AG04450 (cell line): ENCODE data around the gene CMSS1. TPM values are rescaled to one million over a fixed set of nuclear protein-coding genes. Genes with fewer than 3 reads are reported as not detected.

Experiments used
- CTCF ChIA-PET: fragments of 300-600, 350-600 bp; formaldehyde crosslinking; extraction: SDS; loops from one replicate; lab custom pipeline; 2022; ENCODE audit warnings: antibody characterized with exemption, inconsistent platforms; lab: Charles Lee
- POLR2A ChIA-PET: fragments of 350-600 bp; formaldehyde crosslinking; extraction: SDS; loops from one replicate; lab custom pipeline; 2021; ENCODE audit warnings: antibody characterized with exemption, inconsistent platforms; lab: Yijun Ruan, JAX
- DNase-seq: peaks from one replicate; pipeline ENCODE4 v3.0.0-alpha.2; 2011; ENCODE audit warnings: low read depth, low spot score
- H3K27ac ChIP-seq: one replicate; pipeline ENCODE4 v1.5.1; 2012; ENCODE audit warnings: low read depth, low read length, control low read depth
- H3K27me3 ChIP-seq: one replicate; pipeline ENCODE4 v1.6.0; 2012; ENCODE audit warnings: low read length; ENCODE audit not compliant: control insufficient read depth, insufficient read depth
- H3K4me3 ChIP-seq: 2 replicates; pipeline ENCODE4 v1.5.1; 2011; ENCODE audit warnings: mild to moderate bottlenecking, low read depth, low read length, control low read depth
- H3K9me3 ChIP-seq: 2 replicates; pipeline ENCODE4 v1.5.1; 2012; ENCODE audit warnings: low read length; ENCODE audit not compliant: control insufficient read depth, insufficient read depth
- polyA plus RNA-seq: library from polyadenylated mRNA; depleted of rRNA; stranded (reverse); fragments of >200 nt; gene quantifications from 2 replicates; pipeline ENCODE4 v1.2.3, GENCODE V29; 2011
- TF ChIP-seq, protein P1 (sequence below): IDR thresholded peaks from 2 replicates; pipeline ENCODE4 v1.5.1; 2011; ENCODE audit warnings: low read depth, low read length, control low read depth, inconsistent platforms

CMSS1 gene
- polyA plus RNA-seq, 1 experiment, result 15.7 TPM

DNA sequence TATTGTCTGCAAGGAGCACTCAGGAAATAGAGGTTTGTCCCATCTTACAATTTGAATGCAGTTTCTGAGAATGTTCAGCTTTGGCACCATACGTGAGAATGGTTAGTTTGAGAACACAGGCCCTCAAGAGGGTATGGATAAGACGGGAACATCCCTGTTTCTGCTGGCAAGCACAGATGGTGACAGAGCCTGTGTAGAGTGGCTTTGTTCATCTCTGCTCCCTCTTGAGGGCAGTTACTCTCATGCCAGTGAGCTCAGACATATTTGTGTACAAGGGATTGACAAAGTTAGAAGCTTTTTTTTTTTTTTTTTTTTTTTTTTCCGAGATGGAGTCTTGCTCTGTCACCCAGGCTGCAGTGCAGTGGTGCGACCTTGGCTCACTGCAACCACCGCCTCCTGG lies 368.2 kb downstream of the CMSS1 start:
- TF ChIP-seq, protein P1, sequence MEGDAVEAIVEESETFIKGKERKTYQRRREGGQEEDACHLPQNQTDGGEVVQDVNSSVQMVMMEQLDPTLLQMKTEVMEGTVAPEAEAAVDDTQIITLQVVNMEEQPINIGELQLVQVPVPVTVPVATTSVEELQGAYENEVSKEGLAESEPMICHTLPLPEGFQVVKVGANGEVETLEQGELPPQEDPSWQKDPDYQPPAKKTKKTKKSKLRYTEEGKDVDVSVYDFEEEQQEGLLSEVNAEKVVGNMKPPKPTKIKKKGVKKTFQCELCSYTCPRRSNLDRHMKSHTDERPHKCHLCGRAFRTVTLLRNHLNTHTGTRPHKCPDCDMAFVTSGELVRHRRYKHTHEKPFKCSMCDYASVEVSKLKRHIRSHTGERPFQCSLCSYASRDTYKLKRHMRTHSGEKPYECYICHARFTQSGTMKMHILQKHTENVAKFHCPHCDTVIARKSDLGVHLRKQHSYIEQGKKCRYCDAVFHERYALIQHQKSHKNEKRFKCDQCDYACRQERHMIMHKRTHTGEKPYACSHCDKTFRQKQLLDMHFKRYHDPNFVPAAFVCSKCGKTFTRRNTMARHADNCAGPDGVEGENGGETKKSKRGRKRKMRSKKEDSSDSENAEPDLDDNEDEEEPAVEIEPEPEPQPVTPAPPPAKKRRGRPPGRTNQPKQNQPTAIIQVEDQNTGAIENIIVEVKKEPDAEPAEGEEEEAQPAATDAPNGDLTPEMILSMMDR, result no peak
- ChIA-PET POLR2A (no interaction called here), CTCF (interaction anchor here (0.6 to 2.0 kb wide), 5 partner anchors 9 to 342 kb away, joined by 3 to 5 read pairs (median 4); no protein-coding TSS in a partner anchor)
- no peaks in the 10 kb centered on the region for H3K27me3 ChIP-seq
- no peaks in the 10 kb centered on the region for H3K9me3 ChIP-seq
- no peak overlapping the region for H3K4me3 ChIP-seq
- DNase-seq, result no peak
- H3K27ac ChIP-seq, result no peak overlapping the region

DNA sequence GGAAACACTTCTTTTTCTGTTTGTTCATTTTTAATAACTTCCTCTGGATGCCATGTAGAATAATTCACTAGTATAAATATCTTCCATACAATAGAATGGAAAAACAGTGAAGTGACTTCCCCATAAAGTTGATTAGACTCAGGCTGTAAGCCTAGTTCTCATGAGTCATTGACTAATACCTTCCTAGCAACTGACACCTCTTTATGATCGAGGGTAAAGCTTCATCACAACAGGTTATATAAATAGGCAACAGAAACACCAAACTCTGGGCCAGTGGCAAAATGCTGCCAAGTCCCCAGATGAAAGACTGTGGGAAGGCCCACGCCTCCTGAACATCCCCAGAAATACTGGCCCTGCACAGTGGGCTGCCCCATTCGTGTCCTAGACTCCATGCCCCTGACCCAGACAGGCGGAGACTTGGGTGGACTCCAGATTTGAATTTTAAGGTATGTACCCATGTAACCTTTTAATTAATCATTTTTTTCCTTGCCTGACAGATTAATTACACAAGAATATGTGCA lies 371.8 kb downstream of the CMSS1 start:
- Histone ChIP-seq H3K27me3 (no peaks in the 10 kb centered on the region), H3K27ac (no peak overlapping the region), H3K9me3 (no peaks in the 10 kb centered on the region), H3K4me3 (no peak overlapping the region)
- DNase-seq, result no peak
- ChIA-PET POLR2A (no interaction called here), CTCF (no interaction called here)
- TF ChIP-seq, protein P1, result no peak

DNA sequence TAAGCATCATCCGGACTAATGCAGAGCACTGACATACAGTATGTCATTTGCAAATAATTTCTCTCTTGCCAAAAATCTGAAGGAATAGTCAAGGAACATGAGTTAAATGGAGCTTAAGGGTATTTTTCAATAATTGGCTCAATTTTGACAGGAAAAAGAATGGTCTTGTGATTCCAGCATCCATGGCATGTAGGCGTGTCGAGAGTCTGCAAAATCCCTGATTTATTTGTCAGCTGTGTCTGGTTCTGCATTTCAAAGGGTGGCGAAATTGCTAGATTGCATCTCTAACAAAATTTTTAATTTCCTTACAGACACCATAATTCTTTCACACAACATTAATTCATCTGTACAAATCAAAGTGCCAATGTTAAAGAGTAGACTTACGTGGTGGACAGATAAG lies 377.7 kb downstream of the CMSS1 start:
- no peak for DNase-seq
- Histone ChIP-seq H3K4me3 (no peak overlapping the region), H3K27me3 (no peaks in the 10 kb centered on the region), H3K9me3 (no peaks in the 10 kb centered on the region; the same call in 1 of the 2 replicates), H3K27ac (no peak overlapping the region)
- ChIA-PET CTCF (interaction anchor here (0.6 kb wide), 1 partner anchor 180 kb away, joined by 7 read pairs; no protein-coding TSS in a partner anchor), POLR2A (no interaction called here)
- TF ChIP-seq, protein P1, result no peak

DNA sequence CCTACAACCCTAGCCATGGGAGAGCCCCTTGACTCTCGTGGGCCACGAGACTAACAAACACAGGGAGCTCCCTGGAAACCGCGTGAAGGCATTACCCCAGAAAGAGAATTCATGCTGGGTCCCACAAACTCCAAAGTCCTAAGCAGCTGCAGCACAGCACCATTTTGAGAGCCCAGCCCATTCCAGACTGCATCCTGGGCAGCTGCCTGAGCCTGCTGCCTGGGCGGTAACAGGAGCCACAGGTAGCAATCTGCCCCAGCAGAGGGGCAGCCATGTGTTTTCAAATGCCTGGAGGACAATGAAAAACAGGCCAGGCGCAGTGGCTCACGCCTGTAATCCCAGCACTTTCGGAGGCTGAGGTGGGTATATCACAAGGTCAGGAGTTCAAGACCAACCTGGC lies 380.2 kb downstream of the CMSS1 start:
- TF ChIP-seq, protein P1, result no peak
- CTCF ChIA-PET, result interaction anchor here (0.6 kb wide), 1 partner anchor 612 kb away, joined by 3 read pairs; no protein-coding TSS in a partner anchor

DNA sequence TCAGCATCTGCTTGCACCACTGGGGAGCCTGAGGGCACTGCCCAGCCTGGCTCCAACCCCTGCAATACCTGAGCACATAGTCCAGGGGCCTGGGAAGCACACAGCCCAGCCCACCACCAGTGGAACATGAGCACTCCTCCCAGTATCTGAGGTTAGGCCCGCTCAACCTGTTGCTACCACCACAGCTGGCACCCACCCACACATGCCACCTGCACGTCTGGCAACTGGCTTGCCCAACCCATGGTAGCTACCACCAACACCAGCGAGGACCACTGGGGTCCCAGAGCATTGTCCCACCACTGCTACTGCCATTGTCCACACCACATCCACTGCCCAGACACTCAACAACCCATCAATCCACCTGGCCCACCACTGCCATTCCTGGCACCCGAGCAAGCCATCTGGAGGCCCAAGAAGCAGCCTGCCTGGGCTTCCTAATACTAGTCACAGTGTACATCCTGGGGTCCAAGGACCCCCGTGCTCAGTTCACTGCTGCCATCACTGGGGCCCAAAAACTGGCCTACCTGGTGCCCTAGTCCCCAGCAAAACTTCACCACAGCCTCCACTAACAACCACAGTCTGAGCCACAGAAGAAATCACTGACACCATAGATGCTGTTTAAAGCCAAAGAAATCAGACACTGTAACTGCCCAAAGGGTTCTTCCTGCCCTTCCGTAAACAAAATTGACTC lies 381.1 kb downstream of the CMSS1 start:
- Histone ChIP-seq H3K9me3 (no peaks in the 10 kb centered on the region; the same call in 1 of the 2 replicates), H3K4me3 (no peak overlapping the region), H3K27ac (no peak overlapping the region), H3K27me3 (no peaks in the 10 kb centered on the region)
- no peak for DNase-seq
- ChIA-PET POLR2A (no interaction called here), CTCF (no interaction called here)
- TF ChIP-seq, protein P1, result no peak

More for the DNA sequence above, 380.2 kb downstream of the CMSS1 start:
- no peaks in the 10 kb centered on the region for H3K27me3 ChIP-seq
- no peak for DNase-seq
- POLR2A ChIA-PET, result no interaction called here
- H3K9me3 ChIP-seq, result no peaks in the 10 kb centered on the region; the same call in 1 of the 2 replicates
- H3K4me3 ChIP-seq, result no peak overlapping the region
- H3K27ac ChIP-seq, result no peak overlapping the region
